IPS DF 19.7 (cell line): ENCODE data around the gene GALNT13.

Experiments
- DNase-seq: peaks from one replicate; pipeline ENCODE4 v3.0.0-alpha.2; 2013; ENCODE audit warnings: low read depth, low spot score

GALNT13 gene

DNA sequence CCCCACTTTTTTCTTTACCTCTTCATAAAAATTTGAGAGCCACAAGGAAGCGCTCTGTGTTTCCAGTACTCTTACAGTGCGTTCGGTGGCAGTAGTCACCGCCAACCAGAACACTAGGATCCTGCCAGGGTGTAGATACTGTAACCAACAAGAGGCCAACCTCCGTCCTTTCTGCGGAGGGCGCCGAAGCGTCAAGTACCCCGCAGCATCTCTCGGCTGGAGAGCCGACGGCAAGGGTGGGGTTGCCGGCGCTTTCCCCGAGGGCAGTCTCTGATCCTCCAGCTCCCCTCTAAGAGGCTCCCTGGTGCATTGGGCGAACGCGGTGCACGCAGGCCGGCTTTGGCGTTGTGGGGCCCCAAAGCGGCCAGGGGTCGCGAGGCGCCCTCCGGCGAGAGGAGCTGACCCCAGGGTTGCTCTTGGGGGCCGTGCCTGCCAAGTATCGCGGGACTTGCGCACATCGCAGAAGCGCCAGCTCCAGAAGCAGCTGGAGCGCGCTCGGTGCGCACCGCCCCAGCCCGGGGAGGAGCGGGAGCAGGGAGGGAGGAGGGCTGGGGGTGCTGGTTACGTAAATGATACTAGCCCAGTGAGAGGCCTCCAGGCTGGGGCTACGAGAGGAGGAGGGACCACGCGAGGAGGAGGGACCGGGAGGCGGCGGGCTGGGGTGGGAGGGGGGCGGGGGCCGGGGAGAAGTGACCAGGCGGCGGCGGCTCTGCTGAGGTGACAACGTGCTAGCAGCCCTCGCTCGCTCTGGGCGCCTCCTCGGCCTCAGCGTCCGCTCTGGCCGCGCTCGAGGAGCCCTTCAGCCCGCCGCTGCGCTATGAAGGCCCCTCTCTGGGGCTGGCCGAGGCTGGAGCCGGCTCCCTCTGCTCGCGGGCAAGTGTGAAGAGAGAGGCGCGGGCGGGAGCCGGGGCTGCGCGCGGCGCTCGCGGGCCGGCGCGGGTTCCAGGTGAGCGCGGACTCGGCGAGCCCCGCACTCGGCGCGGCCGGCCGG, at the start of gene GALNT13:
TSS of gene GALNT13 (plus strand) at position 692 of the 991 bp plus-strand sequence.
- DNase-seq = peak; percentile 84

DNA sequence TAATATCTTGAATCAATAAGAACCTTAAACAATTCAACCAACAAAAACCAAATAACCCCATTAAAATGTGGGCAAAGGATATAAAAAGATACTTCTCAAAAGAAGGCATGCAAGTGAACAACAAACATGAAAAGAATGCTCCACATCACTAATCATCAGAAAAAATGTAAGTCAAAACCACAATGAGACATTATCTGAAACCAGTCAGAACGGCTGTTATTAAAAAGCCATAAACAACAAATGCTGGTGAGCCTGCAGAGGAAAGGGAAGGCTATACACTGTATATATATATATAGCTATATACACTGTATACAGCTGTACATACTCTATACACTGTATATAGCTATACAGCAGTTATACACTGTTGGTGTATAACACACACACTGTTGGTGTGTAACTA, 47.8 kb upstream of the GALNT13 start:
- DNase-seq = no peak

DNA sequence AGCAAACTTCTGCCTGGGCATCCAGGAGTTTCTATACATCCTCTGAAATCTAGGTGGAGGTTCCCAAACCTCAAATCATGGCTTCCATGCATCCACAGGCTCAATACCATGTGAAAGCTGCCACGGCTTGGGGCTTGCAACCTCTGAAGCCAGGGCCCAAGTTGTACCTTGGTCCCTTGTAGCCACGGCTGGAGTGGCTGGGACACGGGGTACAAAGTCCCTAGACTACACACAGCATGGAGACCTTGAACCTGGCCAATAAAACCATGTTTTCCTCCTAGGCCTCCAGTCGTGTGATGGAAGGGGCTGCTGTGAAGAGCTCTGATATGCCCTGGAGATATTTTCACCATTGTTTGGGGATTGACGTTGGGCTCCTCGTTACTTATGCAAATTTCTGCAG, 43.4 kb upstream of the GALNT13 start:
- no peak for DNase-seq

DNA sequence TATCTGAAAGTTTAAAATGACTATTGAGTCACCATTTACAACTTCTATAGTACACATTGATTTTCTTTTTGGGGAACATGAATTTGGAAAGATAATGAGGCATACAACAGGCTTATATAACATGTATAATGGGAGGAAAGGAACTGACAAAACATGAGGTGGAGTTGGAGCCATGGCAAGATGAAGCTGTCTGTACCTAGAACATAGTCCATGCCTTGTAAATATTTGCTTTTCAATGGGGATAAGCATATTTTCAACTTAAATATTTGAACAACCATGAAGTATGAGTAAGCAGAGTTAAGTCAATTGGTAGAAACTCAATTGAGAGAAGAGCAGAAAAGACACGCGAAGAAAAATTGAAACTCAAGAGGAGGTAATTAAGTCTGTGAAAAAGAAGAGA, 37.1 kb upstream of the GALNT13 start:
- DNase-seq = no peak

DNA sequence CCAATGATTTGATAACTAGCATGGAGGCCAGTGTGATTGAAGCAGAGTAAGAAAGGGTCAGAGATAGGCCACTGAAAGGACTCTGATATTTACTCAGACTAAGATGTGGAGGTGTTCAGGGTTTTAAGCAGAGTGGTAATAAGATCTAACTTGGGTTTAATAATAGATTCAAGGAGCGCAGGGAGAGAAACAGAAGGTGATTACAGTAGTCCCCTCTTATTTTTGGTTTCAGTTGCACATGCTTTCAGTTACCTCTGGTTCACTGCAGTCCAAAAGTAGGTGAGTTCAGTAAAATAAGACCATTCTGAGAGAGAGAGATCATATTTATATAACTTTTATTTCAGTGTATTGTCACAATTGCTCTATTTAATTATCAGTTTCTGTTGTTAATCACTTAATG, 13.5 kb upstream of the GALNT13 start:
- DNase-seq = no peak

DNA sequence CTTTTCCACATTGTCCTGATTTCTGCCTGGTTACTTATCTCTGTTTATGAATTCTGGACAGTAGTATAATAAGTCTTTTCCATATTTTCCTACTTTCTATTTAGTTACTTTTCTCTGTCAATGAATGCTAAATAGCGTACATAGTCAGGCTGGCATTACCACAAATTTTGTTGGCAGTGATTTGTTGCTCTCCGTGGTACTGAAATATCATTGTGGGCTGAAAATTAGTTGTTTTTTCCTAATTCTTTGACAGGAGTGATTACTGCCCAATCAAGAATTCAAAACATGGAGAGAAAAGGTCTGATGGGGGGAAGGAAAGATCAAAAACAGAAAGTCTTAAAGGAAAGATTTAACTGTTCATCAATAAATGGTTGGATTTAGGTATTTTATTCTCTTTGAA, 7.7 kb upstream of the GALNT13 start:
- no peak for DNase-seq

DNA sequence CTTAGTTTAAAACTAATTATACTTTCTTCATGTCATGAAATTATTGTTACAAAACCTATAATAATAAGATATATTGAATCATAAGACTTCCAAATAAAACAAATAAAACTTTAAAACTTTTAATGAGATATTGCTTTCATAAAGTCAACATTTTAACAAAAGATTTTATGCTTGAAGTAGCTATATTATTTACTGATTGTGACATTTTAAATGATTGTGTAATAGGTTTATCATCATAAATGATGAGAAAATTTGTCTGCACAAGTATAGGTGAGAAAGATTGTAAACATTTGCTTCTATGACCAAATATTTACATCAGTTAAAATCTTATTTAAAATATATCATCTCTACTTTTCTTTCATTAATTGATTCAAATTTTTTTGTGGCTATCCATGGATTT, 5.1 kb upstream of the GALNT13 start:
- no peak for DNase-seq

DNA sequence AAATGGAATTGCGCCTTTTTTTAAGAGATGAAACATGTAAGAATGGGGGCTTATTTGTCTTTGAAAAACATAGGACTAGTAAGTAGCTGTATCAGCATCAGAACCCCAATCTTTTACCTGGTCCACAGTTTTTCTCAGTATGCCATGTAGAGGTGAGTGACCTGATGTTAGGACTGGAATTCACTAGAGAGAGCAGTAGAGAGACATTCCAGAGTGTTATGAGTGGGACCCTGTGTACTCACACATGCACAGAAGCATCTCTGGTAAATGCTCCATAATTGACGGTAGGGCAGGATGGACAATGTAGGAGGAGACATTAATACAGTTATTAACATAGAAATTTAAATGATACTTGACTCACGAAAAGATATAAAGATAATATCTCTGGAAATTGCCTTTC, 1.4 kb upstream of the GALNT13 start:
- no peak for DNase-seq

DNA sequence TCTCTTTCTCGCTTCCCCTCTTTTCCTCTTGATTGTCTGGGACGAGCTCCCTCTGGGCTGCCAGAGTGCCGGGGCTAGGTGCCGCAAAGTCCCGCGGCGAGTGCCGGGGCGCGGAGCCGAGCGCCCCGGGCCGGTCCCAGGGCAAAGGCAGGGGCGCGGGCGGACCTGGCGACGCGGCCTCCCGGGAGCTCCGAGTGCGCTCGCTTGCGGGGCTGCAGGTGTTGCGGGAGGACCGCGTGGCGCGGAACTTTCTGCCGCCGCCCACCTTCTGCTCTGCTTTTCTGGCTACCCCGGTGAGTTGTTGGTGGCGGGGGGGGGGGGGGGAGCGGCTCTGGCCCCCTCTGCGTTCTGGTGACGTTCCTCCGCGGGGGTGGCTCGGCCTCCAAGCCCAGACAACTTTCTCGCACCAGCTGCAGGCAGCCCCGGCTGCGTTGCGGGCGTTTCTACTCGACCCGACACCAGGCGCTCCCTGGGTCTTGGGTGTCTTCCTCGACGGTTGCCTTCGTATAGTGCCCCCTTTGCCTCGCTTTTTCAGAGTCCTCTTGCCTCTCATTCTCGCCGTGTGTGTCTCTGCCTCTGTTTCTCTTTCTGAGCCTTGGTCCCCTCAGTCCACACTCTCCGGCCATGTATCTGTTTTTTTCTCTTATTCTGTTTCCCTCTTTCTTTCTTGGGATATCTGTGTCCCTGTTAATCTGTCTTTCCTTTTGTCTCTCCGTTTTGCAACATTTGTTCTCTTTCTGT, 759 bp downstream of the GALNT13 start:
- no peak for DNase-seq

DNA sequence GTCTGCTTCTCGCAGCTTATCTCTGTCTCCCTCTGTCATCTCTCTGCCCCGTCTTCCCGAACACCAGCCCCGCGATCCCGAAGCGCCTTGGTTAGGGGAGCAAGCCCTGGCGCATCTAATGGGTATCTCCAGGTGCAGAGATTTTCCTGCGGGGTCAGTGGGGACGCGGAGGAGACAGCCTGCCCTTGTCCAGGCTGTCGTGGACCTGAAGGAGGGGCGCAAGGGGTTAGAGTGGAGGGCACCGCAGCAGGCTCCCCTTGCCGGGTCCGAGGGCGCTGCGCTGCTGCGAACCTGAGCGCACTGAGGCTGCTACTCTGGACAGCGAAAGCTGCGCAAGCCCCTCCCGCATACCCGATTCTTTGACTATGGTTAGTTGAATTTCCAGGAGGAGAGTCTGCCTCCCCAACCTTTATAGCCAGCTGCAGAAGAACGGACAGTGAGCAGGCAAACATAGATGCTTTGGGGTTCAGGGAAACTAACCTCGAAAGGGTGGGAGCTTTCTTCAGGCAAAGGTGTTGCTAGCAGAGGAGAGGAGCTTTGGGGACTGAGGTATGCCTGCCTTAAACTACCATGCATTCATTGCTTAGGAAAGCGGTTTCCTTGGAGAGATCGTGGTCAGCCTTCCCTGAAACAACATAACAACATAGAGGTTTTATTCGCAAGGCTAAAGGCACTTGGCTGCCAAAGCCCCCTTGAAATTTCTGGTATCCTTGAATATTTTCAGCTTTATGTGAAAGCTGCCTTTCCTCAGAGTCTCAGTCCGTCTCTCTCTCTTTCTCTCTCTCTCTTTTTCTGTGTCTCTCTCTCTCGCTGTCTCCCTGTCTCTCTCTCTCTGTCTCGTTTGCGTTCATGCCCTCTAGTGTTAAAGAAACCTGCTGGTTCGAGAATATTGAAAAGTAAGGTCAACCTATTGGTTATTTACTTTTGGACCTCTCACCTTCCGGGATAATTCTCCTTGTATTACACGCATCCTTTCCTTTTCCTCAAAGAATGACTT, 1.6 kb downstream of the GALNT13 start:
- DNase-seq = no peak

DNA sequence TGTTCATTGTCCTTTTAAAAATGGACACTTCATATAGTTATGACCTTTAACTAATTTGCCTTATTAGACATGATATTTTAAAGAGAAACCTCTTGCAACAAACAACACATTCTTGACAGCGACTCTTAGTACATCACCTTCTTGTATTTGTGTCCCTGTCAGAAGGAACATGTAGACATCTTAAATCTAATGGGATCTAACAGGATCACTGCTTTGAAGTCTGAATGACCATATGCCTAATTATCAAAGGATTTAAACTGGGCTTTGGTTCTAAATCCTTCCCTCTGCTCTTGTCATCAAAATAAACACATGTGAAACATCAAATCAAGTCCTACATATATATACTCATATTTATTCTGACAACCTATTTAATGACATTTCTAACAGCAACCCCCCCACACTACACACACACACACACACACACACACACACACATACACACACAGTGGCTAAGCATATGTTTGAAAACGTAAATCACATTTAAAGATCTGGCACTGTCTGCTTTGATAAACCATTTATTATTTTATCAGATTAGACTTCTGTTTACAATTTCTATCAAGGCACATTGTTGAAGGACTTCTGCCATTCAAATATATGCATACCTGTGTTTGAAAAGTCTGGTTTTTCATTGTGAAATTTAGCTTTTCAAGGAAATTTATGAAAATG, 4.2 kb downstream of the GALNT13 start:
- DNase-seq = no peak

DNA sequence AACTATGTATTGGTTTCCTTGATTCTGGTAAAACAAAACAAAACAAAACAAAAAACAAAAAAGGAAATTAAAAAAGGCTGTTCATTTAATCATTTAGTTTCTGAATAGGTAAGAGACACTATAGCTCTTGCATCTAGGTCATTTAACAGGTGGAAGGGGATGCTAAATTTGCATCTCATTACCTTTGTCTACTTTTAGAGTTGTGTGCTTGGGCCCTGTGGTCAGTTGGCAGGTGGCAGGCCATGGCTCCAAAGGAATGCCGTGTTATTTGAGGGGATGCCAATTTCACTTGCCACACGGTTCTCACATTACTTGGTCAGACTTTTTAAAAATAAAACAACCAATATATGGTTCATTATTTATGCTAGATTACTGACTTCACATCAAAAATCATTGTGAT, 9.2 kb downstream of the GALNT13 start:
- DNase-seq = no peak

DNA sequence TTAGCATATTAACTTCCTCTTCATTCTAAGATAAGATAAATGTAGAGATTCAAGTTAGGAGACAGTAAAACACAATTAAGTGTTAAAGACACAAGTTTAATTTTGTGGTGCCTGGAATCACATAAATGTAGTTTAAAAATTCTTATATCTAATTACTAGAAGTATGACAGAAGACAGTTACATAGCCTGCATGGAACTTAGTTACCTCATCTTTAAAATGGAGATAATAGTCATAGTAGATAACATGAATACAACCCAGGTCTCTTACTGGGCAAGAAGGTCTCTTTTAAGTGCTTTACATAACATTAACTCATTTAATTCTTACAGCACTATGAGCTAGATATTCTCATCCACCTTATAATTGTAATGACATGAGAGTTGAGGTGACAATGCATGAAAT, 15.1 kb downstream of the GALNT13 start:
- no peak for DNase-seq

DNA sequence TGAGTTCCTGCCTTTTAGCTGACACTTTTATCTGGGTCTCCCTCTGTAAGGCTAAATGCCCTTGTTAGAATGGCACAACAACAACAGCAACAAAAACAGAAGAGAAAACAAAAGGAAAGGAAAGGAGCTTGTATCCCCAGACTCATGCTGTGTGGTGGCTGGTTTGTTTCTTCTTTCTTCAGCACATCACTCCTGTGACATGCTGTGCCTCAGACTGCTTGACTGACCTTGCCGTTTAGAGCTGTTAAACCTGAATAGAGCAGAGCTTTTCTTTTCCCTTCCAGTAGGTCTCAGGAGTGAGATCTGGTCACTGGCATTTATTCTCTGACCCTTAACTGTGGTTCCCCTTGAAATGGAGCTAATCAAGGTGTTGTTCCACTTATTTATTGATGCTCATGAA, 18.9 kb downstream of the GALNT13 start:
- peak; percentile 64 for DNase-seq

DNA sequence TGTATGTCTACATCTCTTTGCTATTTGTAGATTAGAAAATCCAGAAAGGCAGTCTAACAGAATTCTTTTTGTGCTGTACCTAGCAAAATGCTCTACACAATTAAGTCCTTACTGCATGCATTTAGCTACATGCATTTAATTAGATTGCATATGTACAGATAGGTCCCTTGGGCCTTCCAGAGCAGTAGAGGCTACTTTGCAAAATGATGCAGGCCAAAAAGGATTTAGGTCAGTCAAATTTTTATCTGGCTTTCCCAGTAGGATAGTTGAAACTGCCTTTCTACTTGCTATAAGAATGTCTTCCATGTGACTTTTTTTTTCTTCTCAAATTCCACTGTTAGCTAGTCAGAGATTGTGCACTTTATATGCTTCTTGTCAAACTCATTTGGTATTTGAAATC, 19.3 kb downstream of the GALNT13 start:
- DNase-seq = no peak

DNA sequence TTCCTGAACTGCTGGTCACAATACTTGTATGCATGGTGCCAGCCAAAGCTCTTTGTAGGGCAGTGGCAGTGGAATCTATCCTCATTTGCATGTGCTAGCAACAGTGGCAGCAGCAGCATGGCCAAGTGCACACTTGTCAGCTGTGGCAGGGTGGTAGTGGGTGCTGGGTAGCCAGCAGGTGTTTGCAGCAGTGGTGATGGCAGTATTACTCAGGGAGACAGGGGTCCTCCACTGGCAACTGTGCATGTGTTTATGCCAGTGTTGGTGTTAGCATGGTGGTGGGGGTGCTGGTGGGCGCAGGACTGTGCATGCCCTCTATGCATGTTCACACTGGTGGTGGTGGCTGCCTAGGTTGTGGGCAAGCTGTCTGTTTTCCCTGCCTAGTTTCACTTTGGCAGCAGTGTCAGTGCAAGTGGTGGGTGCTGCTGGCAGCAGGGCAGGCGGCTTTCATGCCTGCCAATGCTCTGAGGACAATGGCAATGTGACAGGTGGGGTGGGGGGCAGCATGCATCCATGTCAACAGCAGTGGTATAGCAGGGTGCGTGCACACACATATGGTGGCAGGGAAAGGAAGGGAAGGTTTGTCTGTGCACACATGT, 41.2 kb downstream of the GALNT13 start:
- DNase-seq = no peak

DNA sequence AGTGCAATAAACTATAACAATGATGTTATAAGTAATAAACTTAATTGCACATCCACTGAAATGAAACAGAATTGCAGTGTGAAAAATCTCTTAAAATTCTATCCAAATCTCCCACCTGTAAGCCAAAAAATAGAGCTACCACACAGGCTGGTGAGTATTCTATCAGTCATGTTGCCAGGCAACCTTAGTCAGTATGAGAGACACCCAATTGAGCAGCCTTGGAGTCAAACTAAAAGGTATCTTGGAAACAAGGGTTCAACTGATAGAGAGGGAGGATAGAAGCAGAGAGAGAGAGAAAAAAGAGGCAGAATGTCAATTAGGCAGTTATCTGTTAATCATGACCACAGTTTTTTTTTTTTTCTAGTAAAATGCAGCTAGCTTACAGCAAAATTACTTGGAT, 45.8 kb downstream of the GALNT13 start:
- no peak for DNase-seq

DNA sequence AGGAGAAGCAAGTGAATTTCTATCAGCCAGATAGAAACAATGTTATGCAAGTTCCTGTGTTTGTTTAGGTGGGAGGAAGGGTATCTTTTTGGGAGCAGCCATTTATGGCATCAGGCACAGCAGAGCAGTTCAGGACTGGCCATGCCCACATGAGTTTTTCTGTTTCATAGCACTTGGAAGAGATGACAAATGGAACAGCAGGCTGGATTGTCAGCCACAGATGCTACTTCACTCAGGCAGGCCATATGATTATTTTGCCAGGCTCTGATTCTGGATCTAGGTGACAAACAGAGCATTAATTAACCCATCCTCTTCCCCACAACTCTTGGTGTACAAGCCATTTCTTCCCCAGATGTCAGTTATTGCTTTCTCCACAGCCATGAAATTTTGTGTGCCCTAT, 63.8 kb downstream of the GALNT13 start:
- no peak for DNase-seq

DNA sequence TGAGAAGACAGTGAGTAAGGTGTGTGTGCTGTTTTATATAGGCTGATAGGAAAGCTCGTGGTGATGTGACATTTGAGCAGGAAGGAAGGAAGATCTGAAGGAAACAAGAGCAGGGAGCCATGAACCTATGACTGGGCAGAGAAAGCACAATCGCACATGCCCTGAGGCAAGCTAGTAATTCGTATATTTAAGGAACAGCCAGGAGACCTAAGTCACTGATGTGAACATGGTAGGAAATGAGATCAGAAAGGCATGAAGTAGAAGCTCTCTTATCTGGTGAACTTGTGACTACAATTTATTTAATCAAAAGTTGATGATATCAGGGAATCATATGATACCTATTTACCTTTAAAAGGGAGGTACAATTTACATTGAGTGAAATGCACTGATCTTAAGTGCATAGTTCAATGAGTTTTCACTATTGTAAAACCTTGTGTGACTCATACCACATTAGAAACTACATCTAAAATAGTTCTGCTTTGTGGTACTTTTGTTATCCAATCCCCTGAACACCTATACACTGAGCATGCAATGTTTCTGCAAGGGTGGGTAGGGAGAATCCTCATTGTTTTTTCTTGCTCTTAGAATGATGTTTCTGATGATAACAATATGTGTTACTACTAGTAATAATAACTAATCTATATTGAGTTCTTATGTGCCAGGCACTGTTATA, 67.5 kb downstream of the GALNT13 start:
- DNase-seq = no peak

DNA sequence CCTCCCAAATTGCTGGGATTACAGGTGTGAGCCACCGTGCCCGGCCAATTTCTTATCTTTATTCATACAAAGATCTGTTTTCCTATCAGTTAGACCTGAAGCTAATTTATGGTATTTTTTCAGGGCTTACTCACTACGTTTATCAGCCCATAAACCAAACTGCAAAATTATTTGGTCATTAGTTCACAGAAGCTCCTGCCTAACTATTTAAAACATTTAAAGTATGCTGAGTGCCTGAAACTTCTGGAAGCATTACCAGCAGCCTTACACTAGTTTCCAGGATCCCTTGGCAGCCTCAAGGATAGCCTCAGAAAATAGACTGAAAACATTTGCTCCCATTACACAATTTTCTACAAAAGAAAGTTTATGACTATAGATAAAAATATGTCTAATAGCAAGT, 68.8 kb downstream of the GALNT13 start:
- no peak for DNase-seq
